HG02623 (cell line): ENCODE measurements around the gene NAV3.

Experiments used
- ATAC-seq: cut with Tn5 transposase; IDR thresholded peaks from one replicate; pipeline ENCODE4 v1.9.1; 2021; ENCODE audit warnings: moderate library complexity; ENCODE audit not compliant: unreplicated experiment

Gene NAV3

GRCh38 chr12:78181544-78182162, 351.0 kb downstream of the NAV3 start:
- ATAC-seq, result no peak

DNA sequence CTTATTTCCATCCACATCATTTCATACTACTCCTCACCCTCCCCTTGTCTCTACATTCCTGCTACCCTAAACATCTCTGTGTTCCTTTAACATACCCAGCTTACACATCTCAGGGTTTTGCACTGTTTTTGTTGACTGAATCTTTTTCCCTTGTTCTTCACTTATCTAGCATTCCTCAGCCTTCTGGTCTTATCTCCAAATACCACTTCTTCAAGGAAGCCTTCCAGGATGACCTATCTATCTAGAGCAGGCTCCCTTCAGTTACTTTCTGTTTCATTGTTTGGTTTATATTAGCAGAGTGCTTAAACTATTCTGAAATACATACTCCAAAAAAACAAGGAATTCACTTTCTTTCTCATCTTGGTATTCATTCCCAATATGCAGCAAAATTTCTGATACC, 353.1 kb downstream of the NAV3 start:
- ATAC-seq, result no peak

DNA sequence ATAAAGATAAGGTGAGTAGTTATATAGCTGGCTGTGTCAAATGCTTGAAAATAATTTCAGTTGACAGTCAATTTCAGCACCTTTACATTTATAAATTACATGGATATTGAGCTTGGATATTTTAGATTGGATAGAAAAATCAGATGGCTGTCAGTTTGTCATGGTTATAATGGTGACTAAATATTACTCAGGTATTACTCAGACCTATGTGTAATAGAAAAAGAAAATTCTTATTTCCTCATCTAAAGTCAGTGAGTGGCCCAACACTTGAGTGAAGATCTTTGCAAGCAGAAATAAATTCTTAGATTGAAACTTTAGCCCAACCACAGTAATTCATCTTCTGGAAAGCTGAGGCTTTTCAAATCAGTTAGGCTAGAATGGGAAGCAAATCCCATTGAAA, 354.4 kb downstream of the NAV3 start:
- no peak for ATAC-seq

GRCh38 chr12:78185651-78186050, 355.0 kb downstream of the NAV3 start:
- ATAC-seq, result no peak

GRCh38 chr12:78186670-78187069, 356.0 kb downstream of the NAV3 start:
- ATAC-seq, result no peak

DNA sequence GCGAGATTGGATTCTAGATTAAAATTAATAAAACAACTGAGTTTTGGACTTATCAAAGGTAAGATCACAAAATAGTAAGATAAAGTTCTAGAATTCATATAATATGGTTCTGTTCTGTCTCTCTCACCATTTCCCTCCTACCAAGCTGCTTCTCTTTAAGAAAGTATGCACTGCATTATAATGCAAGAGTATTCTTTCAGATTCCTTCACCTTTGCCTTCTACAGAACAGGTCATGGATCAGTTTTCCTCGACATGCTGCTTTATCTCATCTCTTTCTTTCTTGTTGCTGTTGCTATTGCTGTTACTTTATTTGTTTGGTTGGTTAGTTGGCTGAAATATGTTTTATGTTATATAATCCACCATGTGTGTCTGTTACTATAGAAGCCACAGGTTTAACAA, 357.0 kb downstream of the NAV3 start:
- no peak for ATAC-seq

GRCh38 chr12:78189656-78190055, 359.0 kb downstream of the NAV3 start:
- ATAC-seq, result no peak

DNA sequence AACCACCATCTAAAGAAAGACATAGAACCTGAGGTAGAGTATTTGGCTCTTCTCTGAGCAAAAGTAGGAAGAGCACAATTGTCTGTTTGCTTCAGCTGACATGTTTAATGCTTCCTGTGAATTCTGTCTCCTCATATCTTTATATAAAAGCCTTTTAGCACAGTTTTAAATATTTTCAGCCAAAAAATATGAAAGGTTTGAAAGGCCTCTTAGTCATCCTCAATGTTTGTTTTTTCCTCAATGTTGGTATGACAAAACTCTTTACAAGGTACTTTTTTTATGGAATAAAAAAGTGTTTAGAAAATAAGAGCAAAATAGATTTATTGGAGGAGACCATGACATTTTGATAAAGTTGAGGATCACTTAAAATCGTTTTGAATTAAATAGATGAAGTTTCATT, 360.9 kb downstream of the NAV3 start:
- no peak for ATAC-seq

- ATAC-seq, result no peak
These were observed 362.3 kb downstream of the NAV3 start for GRCh38 chr12:78192979-78193378.

- ATAC-seq, result no peak
These were observed 363.8 kb downstream of the NAV3 start for GRCh38 chr12:78194448-78194847.

DNA sequence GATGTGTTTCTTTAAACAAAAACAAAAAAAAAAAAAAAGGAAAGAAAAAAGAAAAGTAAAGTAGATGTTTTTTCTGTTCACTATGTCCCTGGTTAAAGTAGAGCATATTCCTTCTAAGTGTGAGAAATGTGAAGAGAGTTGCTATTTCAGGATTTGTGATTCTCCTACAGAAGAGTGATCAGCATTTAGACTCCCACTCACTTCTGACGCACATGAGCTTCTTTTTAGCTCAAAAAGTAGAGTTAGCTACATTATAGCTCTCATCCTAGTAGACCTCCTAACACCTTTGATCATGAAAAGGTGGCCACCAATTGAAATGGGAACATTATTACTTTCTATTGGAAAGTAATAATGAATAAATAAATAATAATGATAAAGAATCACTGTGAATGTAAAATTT, 368.2 kb downstream of the NAV3 start:
- ATAC-seq, result no peak

GRCh38 chr12:78199926-78200325, 369.2 kb downstream of the NAV3 start:
- no peak for ATAC-seq

- no peak for ATAC-seq
These were observed 374.2 kb downstream of the NAV3 start for GRCh38 chr12:78204926-78205325.

- no peak for ATAC-seq
These were observed 377.4 kb downstream of the NAV3 start for GRCh38 chr12:78208092-78208491.

GRCh38 chr12:78209846-78210505, 379.3 kb downstream of the NAV3 start:
- ATAC-seq, result no peak

DNA sequence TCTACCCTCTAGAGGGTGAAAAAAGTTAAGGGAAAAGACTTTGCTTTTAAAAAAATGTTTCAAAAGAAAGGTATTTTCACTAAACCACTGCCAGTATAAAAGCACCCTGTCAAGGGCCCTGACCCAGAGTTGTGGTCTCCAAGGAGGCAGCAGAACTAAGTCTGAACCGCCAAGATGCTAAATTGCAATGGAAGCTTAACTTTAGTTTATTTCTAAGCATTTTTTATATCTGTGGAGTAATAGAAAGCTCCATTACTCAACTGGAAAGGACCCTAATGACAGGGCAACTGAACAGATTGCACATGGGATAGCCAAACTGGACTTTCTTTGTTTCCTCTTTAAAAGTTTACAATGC, 379.8 kb downstream of the NAV3 start:
- ATAC-seq, result no peak

DNA sequence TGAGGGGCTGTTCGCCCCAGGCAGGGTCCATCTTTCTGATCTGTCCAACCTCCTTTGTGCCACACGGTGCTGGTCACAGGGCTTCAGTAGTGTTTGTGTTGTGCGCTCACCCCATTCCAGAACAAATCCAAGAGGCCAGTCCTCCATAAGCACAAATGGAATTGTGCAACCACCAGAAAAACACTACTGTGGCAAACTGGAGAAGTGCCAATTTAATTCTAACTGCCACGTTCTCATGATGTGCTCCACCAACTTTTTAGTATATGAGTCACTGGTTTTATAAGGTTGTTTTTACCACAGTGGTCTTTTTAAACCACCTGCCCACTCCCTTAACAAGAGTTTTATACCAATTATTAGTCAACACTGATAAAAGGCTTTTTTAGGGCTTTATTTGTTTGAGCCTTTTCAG, 380.2 kb downstream of the NAV3 start:
- ATAC-seq, result no peak

- ATAC-seq, result no peak
These were observed 390.1 kb downstream of the NAV3 start for GRCh38 chr12:78220811-78221210.

GRCh38 chr12:78224154-78224553, 393.5 kb downstream of the NAV3 start:
- no peak for ATAC-seq

- no peak for ATAC-seq
These were observed 396.1 kb downstream of the NAV3 start for GRCh38 chr12:78226763-78227162.

DNA sequence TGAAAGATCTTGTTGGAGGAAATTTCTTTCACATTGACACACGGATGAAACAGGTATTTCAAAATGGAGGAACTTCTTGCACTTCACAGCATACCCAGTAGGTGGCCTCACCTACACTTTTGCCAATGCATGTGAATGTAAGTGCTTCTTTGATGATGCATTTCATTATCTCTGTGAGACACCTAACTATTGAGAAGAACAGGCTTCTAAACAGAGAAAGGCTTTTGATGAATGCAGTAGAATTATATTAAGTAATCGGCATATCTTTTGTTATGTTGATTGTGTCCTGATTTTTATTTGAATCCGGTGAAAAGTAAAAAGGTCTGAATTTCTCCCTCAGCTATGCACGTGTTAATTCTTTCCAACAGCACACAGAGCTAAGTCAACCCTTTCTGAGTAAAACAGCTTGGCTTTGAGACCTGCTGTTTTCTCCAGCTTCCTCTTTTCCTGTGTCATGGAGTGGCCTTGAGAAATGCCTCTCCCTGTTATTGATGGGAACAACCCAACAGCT, 399.0 kb downstream of the NAV3 start:
- peak; percentile 97 for ATAC-seq

GRCh38 chr12:78232756-78233155, 402.1 kb downstream of the NAV3 start:
- no peak for ATAC-seq

DNA sequence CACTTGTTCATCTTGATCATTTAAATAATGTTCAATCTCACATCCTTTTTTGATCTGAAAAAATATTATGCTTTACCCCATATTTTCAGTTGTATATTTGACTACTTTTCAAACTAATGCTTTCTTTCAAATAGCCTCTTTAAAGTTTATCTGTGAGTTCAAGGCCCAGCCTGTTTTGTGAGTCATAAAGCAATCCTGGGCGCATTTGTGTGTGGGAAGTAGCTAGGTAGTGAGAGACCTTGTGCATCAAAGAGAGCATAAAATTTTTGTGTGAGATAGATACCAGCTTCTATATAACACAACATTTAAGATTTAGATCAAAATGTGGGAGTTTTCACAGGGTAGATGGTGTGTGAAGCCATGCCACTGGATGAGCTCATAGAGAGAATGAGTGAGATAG, 405.6 kb downstream of the NAV3 start:
- ATAC-seq, result no peak
